HL-60/S4 treated with retinoic acid at 250 ng/mL for 4 days and 3 days (cell line): ENCODE data around the gene MLXIP.
"Not testable (repeated sequence)": the region's sequence is repeated elsewhere in the genome, so short reads cannot be mapped to it uniquely, and the experiment has no call there.

Experiments
- in situ Hi-C: fragments of 300-500 bp; cut with MboI; formaldehyde crosslinking; loops from 2 replicates; pipeline ENCODE4 v1.7.0; 2022; ENCODE audit warnings: low sequenced_read_pairs

Gene MLXIP

DNA sequence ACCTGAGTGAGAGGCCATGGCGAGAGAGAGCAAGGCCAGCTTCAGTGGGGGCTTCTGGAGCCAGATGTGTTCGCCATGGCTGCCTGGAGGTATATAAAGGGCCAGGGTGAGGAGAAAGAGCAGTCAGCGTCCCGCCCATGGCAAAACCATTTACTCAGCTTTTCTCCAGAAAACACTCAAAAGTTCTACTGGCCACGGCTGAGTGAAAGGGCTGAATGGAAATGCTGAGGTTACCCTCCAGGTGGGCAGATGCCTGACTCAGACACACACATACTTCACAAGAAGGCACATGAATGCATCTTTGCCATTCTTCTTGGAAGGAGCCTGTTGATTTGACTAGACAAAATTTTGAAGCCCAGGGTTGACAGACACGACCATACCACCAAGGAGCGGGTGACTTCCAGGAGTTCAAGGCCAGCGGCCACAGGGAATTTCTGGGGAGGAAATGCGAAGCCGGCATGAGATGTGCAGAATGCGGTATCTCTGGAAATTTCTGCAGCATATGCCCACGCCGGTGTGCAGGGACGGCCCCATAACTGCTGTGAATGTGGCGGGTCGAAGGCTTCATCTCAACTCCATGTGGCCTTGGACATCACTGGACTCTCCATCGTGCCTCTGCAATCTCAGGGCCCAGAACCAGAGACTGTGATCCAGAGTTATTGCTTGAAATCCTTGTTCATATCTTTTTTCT is 95.7 kb downstream of the MLXIP start, which contains the start of gene IL31:
IL31 (minus strand) TSS at position 67 of the 691 bp plus-strand sequence; CDS start at position 18, 49 bp downstream.
- in situ Hi-C loops, result no loop called here

DNA sequence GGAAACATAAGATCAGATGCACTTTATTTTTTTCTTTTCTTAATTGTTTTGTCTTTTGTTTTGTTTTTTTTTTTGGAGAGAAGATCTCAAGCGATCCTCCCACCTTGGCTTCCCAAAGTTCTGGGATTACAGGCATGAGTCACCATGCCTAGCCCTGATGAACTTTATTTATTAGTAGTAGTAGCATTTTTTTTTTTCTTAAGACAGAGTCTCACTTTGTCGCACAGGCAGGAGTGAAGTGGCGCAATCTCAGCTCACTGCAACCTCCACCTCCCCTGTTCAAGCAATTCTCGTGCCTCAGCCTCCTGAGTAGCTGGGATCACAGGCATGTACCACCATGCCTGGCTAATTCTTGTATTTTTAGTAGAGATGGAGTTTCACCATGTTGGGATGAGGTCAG is 97.9 kb downstream of the MLXIP start:
- in situ Hi-C loops, result not testable (repeated sequence)

DNA sequence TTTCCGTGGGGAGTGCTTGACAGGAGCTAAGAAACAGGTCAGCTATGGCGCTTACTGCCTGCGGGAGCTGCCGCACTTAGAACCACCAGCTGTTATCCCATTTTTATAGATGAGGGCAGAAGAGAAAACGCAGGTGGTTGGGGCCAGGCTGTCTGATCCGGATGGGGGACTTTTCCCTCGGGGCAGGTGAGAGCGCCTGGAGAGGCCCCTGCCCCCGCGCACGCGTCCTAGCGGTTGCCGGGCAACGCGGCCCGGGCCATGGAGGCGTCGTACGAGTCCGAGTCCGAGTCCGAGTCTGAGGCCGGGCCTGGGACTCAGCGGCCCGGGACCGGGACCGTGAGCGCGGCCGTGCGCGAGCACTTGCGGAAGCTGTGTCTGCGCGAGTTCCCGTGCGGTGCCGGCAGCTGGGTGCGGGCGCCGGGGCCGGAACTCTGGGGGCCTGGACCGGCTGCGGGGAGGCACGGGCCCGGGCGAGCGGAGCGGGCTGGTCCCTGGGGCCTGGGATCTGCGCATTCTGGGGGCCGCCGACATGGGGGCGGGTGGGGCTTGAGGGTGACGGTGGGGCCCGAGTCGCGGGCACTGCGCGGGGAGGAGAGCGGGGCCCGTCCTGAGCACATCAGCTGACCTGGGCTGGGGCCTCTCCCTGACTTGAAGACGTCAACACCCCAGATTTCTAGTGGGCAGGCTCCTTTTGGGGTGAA is 104.5 kb downstream of the MLXIP start, which contains the start of gene LRRC43:
LRRC43 (plus strand) TSS at position 237 of the 701 bp plus-strand sequence; CDS start at position 259, 22 bp downstream.
- in situ Hi-C loops, result no loop called here

DNA sequence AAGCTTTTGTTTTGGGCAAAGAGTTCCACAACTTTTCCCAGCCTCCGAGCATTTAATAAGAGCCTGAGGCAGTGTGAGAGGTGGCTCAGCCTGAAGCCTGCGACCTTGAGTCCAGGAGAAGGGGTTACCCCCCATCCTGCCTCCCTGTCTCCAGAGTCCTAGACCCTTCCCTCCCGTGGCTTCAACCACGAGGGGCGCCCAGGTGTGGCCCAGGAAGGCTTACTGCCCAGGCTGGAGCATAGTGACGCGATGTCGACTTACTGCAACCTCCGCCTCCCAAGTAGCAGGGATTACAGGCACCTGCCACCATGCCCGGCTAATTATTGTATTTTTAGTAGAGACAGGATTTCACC is 105.0 kb downstream of the MLXIP start:
- in situ Hi-C loops, result no loop called here

GRCh38 chr12:122184517-122184916 is 106.0 kb downstream of the MLXIP start:
- in situ Hi-C loops, result no loop called here

DNA sequence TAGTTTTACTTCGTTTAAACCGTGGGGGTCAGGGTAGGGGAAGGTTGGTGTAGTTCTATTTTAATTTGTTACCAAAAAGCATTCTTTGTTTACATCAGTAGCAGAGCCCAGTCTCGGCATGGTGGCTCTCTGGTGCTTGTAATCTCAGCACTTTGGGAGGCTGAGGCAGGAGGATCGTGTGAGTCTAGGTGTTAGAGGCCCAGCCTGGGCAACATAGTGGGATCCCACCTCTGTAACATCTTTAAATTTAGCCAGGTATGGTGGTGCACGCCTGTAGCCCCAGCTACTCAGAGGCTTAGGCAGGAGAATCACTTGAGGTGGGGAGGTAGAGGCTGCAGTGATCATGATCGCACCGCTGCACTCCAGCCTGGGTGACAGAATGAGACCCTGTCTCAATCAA is 106.5 kb downstream of the MLXIP start:
- in situ Hi-C loops, result no loop called here

GRCh38 chr12:122185494-122186082 is 107.0 kb downstream of the MLXIP start:
- in situ Hi-C loops, result no loop called here

DNA sequence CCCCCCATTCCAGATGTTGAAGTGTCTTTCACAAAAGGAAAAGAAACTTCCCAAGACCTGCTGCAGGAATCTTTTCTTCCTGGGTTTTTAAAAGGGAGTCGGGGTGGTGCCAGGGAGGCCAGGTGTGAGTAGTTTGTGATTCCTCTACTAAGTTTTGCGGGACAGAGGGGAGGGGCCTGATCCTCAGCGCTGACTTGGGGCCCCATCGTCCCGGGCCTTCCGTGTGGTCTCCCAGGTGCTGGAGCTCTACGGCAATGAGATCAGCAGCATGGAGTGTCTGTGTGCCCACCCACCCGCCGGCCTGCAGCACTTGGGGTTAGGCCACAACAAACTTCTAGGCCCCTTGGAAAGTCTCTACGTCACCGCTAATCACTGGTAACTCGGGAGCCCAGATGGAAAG is 108.9 kb downstream of the MLXIP start:
- in situ Hi-C loops, result no loop called here

- in situ Hi-C loops, result no loop called here
Measured at GRCh38 chr12:122189626-122190475, 111.3 kb downstream of the MLXIP start.

GRCh38 chr12:122190842-122191668 is 112.5 kb downstream of the MLXIP start:
- in situ Hi-C loops, result no loop called here

- in situ Hi-C loops, result no loop called here
Measured at GRCh38 chr12:122192441-122192840, 113.9 kb downstream of the MLXIP start.

DNA sequence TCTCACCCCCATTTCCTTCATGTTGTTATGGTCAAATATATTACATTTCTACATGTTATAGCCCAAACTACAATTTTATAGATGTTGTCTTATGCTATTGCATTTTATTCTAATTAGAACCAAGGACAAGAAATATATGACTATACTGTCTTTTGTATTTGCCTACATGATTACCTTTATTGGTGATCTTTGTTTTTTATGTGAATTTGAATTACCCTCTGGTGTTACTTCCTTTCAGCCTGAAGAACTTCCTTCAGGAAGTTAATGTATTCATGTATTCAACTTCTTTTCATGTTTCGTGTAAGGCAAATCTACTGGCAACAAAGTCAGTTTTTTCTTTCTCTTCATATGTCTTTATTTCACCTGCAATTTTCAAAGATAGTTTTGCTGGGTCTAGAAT is 116.2 kb downstream of the MLXIP start:
- in situ Hi-C loops, result no loop called here

- in situ Hi-C loops, result no loop called here
Measured at GRCh38 chr12:122195405-122195804, 116.8 kb downstream of the MLXIP start.
